ENCODE results near the gene CYP27C1. TPM values are rescaled to one million over a fixed set of nuclear protein-coding genes. Genes with fewer than 3 reads are reported as not detected.

CYP27C1 gene
- total and polyA plus RNA-seq, 4 donors: 0.02 to 0.14 (median 0.07) TPM

GRCh38 chr2:127157114-127157513 is 63.0 kb downstream of the CYP27C1 start (continued):
- no peak for TF ChIP-seq ZBTB33 (IDR thresholded peaks at IDR 0.05)
- TF ChIP-seq HNF4G (IDR thresholded peaks at IDR 0.05): no peak
- TF ChIP-seq RAD21 (IDR thresholded peaks at IDR 0.05): no peak

- Histone ChIP-seq H3K9me3 (ENCODE audit: control insufficient read depth in 4 of 4, low read length in 3 of 4) (peaks cover 0 to 2% (median 0%) of the 10 kb centered on the region in 4 donors), H3K27me3 (ENCODE audit: control insufficient read depth in 4 of 4, insufficient read depth in 4 of 4, low read length in 3 of 4) (no peaks in the 10 kb centered on the region), H3K4me3 (ENCODE audit: low read depth in 1 of 3, low read length in 3 of 3) (no peak overlapping the region), H3K36me3 (ENCODE audit: control insufficient read depth in 4 of 4, insufficient read depth in 3 of 4, low read depth in 1 of 4, low read length in 3 of 4) (no peaks in the 10 kb centered on the region), H3K4me1 (ENCODE audit: control insufficient read depth in 4 of 4, insufficient read depth in 4 of 4, low read length in 3 of 4) (no peaks in the 10 kb centered on the region), H3K9ac (ENCODE audit: low read depth in 1 of 2, low read length in 2 of 2) (no peak overlapping the region), H3K27ac (ENCODE audit: low read depth in 1 of 2, low read length in 2 of 2) (no peak overlapping the region)
- WGBS: 60% methylated on average over 2 of the region's 2 CpGs
- no peak for DNase-seq (ENCODE audit: low spot score)
- TF ChIP-seq NR2F2 (IDR thresholded peaks at IDR 0.05) (peak; percentile 12), RXRA (IDR thresholded peaks at IDR 0.05) (no peak), GABPA (IDR thresholded peaks at IDR 0.05 in 1 of 2, conservative IDR thresholded peaks at IDR 0.05 in 1 of 2) (no peak), SP1 (IDR thresholded peaks at IDR 0.05) (no peak), JUND (IDR thresholded peaks at IDR 0.05) (no peak), ATF3 (IDR thresholded peaks at IDR 0.05) (no peak), HNF4G (IDR thresholded peaks at IDR 0.05) (no peak), HNF4A (conservative IDR thresholded peaks at IDR 0.05) (no peak)
Measured at GRCh38 chr2:127155947-127156346, 64.2 kb downstream of the CYP27C1 start.

- H3K36me3 ChIP-seq (ENCODE audit: control insufficient read depth in 4 of 4, insufficient read depth in 3 of 4, low read depth in 1 of 4, low read length in 3 of 4): no peaks in the 10 kb centered on the region
- TF ChIP-seq RAD21 (IDR thresholded peaks at IDR 0.05) (no peak), HNF4A (conservative IDR thresholded peaks at IDR 0.05) (no peak), NR2F2 (IDR thresholded peaks at IDR 0.05) (no peak), GABPA (IDR thresholded peaks at IDR 0.05 in 1 of 2, conservative IDR thresholded peaks at IDR 0.05 in 1 of 2) (no peak), FOXA2 (IDR thresholded peaks at IDR 0.05) (no peak), HNF4G (IDR thresholded peaks at IDR 0.05) (no peak), JUND (IDR thresholded peaks at IDR 0.05) (no peak), ZBTB33 (IDR thresholded peaks at IDR 0.05) (no peak), ATF3 (IDR thresholded peaks at IDR 0.05) (no peak), YY1 (IDR thresholded peaks at IDR 0.05) (no peak), SP1 (IDR thresholded peaks at IDR 0.05) (no peak), EGR1 (IDR thresholded peaks at IDR 0.05; ENCODE audit: low read depth in 2 of 2) (no peak), FOXA1 (IDR thresholded peaks at IDR 0.05) (no peak)
- TF ChIP-seq, protein P1, sequence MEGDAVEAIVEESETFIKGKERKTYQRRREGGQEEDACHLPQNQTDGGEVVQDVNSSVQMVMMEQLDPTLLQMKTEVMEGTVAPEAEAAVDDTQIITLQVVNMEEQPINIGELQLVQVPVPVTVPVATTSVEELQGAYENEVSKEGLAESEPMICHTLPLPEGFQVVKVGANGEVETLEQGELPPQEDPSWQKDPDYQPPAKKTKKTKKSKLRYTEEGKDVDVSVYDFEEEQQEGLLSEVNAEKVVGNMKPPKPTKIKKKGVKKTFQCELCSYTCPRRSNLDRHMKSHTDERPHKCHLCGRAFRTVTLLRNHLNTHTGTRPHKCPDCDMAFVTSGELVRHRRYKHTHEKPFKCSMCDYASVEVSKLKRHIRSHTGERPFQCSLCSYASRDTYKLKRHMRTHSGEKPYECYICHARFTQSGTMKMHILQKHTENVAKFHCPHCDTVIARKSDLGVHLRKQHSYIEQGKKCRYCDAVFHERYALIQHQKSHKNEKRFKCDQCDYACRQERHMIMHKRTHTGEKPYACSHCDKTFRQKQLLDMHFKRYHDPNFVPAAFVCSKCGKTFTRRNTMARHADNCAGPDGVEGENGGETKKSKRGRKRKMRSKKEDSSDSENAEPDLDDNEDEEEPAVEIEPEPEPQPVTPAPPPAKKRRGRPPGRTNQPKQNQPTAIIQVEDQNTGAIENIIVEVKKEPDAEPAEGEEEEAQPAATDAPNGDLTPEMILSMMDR (IDR thresholded peaks at IDR 0.05; ENCODE audit: low read depth, low read length, missing input control): no peak
- TF ChIP-seq, protein P2, sequence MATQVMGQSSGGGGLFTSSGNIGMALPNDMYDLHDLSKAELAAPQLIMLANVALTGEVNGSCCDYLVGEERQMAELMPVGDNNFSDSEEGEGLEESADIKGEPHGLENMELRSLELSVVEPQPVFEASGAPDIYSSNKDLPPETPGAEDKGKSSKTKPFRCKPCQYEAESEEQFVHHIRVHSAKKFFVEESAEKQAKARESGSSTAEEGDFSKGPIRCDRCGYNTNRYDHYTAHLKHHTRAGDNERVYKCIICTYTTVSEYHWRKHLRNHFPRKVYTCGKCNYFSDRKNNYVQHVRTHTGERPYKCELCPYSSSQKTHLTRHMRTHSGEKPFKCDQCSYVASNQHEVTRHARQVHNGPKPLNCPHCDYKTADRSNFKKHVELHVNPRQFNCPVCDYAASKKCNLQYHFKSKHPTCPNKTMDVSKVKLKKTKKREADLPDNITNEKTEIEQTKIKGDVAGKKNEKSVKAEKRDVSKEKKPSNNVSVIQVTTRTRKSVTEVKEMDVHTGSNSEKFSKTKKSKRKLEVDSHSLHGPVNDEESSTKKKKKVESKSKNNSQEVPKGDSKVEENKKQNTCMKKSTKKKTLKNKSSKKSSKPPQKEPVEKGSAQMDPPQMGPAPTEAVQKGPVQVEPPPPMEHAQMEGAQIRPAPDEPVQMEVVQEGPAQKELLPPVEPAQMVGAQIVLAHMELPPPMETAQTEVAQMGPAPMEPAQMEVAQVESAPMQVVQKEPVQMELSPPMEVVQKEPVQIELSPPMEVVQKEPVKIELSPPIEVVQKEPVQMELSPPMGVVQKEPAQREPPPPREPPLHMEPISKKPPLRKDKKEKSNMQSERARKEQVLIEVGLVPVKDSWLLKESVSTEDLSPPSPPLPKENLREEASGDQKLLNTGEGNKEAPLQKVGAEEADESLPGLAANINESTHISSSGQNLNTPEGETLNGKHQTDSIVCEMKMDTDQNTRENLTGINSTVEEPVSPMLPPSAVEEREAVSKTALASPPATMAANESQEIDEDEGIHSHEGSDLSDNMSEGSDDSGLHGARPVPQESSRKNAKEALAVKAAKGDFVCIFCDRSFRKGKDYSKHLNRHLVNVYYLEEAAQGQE (IDR thresholded peaks at IDR 0.05): no peak
- no peak for DNase-seq (ENCODE audit: low spot score)
- no peaks in the 10 kb centered on the region for H3K4me1 ChIP-seq (ENCODE audit: control insufficient read depth in 4 of 4, insufficient read depth in 4 of 4, low read length in 3 of 4)
- peaks cover 0 to 2% (median 0%) of the 10 kb centered on the region in 4 donors for H3K9me3 ChIP-seq (ENCODE audit: control insufficient read depth in 4 of 4, low read length in 3 of 4)
- no peak overlapping the region for H3K4me3 ChIP-seq (ENCODE audit: low read depth in 1 of 3, low read length in 3 of 3)
- H3K9ac ChIP-seq (ENCODE audit: low read depth in 1 of 2, low read length in 2 of 2): no peak overlapping the region
- no peak overlapping the region for H3K27ac ChIP-seq (ENCODE audit: low read depth in 1 of 2, low read length in 2 of 2)
- 85% methylated on average over 7 of the region's 7 CpGs for WGBS
- no peaks in the 10 kb centered on the region for H3K27me3 ChIP-seq (ENCODE audit: control insufficient read depth in 4 of 4, insufficient read depth in 4 of 4, low read length in 3 of 4)
Measured at GRCh38 chr2:127155028-127155581, 65.0 kb downstream of the CYP27C1 start.

Measured in liver (tissue), 9 donors.